Activated CD8-positive, alpha-beta memory T cell treated with anti-CD3 and anti-CD28 coated beads for 48 hours (primary cell): ENCODE measurements around the gene COL27A1.
A peak's percentile ranks its signal among the peaks of the same experiment; 100 is the strongest.

Experiments used
- DNase-seq, 3 experiments: peaks; one replicate each; pipeline ENCODE4 v3.0.0-alpha.2; 2020; ENCODE audit warnings: low read depth in 2 of 3, low spot score in 2 of 3

The COL27A1 gene

DNA sequence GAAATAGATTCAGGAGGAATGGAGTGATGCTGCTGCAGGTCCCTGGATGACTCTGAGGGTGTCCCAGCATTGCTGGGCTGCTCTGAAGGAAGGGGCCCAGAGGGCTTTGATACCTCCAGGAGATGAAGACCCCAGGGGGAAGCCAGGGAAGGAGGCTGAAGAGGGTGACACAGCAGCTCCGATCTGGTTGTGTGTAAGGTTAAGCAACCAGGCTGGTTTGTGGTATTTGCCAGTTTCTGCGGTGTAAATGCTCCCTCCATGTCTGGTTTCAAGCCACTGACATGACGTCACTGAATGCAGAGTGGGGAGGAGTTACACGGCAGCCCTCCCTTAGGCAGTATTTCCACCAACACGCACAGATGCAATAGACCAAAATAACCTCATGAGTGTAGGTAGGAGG lies 127.6 kb downstream of the COL27A1 start:
- no peak for DNase-seq

- DNase-seq = no peak
Measured at GRCh38 chr9:114283551-114284111, 128.3 kb downstream of the COL27A1 start.

DNA sequence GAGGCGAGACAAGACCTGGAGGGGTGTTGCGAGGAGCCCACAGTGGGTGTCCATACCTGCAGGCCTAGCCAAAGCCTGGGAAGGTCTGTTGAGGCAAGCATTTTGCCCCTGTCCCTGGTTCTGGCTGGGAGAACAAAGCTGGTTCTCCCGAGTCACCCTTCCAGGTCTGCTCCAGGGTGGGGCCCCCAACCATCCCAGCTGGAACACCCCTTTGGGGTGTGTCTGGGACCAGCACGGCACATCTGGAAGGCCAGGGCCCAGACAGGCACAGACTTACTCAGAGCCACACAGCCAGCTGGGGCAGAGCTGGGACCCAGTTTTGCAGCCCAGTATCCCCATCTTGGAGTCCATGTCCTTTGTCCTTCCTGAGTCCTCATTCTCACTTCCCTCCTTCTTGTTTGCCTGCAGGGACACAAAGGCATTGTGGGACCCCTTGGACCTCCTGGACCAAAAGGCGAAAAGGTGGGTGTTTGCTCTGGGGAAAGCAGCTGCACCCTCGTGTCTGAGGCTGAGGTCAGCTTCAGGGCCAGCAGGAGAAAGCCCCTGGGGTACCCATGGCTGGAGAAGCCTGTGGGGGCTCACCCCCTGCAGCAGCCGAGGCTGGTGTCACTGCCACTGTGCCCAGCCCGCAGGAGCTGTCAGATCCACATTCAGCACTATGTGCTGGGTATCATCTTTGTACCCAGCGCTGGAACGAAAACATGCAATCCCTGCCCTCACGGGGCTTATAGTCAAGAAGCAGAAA lies 129.2 kb downstream of the COL27A1 start:
- DNase-seq = no peak

DNA sequence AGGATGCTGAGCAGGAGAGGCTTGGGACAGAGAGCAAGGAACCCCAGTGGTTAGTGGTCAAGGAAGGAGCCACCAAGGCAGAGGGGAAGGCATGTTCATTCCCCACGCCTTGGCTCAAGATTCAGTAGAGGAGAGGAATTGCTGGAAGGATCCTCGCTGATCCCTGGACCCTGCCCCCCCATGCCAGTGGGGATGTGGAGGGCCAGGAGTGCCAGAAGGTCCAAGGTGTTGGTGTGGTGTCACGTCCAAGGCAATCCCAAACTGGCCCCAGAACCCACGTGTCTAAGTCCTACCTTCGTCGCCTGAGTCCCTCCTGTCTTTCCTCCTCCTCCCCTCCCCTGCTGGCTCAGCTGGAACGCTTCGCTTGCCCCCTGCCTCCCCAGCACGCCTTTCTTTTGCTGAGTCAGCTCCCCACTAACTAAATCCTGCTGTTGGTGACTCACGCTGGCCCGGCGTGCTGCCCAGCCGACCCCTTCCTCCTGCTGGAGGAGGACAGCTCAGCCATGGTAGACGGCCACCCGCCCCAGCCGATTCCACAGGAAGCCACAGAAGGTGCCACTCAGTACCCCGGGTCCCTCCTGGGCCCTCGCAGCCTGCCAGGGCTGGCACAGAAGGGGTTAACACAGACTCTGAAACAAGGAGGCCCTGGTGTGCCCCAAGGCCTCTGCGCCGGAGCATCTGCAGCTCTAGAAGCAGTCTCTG lies 130.0 kb downstream of the COL27A1 start:
- DNase-seq = no peak

DNA sequence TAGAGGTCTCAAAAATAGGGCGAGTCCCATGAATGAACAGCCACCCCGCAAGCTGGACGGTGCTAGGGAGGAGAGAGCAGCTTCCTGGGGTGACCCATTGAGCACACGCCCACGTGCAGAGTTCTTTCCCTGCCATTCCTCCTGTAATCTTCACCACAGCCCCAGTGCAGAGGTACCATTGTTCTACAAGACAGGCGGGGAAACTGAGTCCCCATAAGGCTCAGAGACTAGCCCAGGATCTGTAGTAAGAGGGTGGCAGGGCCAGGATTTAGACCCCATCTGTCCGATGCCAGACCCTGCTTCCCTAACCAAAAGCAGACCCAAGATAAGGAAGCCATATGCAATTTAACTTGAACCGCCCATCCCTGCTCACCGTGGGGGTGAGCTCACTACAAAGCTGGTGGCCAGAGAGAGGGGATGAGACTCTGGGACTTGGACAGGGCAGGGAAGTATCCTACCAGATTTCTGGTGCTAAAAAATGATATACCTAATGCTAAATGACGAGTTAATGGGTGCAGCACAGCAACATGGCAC lies 130.9 kb downstream of the COL27A1 start:
- no peak for DNase-seq

- no peak for DNase-seq
Measured at GRCh38 chr9:114287001-114287762, 131.8 kb downstream of the COL27A1 start.

- no peak for DNase-seq
Measured at GRCh38 chr9:114287763-114288192, 132.4 kb downstream of the COL27A1 start.

DNA sequence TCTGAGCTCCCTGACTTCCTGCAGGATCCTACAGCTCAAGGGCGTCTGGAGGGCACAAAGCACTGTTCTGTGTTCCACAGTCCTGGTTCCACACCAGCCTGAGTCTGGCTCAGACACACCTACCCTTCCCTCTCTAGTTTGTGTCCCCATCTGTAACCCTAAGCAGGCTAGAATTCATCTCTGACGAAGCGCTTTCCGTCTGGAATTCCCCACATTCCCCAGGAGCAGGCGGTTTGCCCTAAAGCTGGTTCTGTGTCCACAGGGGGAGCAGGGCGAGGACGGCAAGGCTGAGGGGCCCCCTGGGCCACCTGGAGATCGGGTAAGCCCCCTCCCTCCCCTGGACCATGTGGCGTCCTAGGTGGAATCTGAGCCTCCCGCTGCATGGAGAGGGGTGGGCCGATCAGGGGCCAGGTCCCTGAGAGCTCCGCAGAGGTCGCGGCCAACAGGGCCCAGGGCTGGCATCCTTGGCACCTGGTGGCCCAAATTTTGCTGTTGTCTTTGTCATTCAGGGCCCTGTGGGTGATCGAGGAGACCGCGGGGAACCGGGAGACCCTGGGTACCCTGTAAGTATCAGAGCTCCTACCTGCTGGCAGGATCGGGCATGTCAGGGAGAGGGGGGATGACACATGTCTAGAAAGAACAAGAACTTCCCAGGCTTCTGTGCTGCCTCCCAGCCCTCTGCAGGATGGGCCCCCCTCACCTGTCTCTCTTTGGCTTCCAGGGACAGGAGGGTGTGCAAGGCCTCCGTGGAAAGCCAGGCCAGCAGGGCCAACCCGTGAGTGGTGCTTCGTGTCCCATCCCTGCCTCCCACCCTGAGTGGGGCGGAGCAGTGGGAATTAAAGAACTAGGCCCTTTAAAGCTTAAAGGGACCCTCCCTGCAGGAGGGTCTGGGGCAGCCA lies 133.1 kb downstream of the COL27A1 start:
- no peak for DNase-seq

- no peak for DNase-seq
Measured at GRCh38 chr9:114289106-114289505, 133.8 kb downstream of the COL27A1 start.

DNA sequence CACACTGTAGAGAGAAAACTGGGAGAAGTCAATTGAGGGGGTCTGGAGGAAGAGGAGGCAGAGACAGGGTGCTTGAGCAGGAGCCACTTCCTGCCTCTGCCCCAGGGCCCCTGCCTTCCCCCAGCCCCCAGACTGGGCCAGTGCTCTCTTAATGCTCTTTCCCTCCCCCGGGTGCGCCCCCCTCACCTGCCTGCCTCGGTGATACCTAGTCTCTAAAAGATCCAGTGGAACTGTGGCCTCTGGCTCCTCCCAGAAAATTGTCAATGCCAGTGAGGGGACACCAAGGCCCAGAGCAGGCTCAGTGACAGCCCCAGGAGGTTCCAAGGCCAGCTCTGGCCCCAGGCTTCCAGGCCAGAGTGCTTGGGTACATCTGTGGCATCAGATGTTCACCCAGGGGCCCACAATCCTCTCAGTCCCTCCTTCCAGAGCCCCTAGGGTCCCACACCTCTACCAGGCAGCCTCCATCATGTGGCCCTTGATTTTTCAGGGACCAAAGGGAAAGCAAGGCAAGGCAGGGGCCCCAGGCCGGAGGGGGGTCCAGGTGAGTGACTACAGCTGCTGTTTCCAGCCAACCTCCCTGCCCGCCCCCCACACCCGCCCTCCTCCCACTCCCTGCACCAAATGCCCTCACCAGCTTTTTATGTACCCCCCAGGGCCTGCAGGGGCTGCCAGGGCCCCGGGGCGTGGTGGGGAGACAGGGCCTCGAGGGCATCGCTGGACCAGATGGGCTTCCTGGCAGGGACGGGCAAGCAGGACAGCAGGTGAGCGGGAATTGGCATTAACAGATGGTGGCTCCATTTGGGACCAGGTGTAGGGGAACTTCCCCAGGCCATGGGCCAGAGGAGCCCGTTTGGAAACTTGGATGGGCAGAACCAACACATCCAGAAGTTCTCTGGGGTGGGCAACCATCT lies 134.5 kb downstream of the COL27A1 start:
- no peak for DNase-seq

- DNase-seq = no peak
Measured at GRCh38 chr9:114290561-114290986, 135.2 kb downstream of the COL27A1 start.

- DNase-seq = peak; percentile 30 to 80 (median 64)
Measured at GRCh38 chr9:114291064-114291474, 135.7 kb downstream of the COL27A1 start.

DNA sequence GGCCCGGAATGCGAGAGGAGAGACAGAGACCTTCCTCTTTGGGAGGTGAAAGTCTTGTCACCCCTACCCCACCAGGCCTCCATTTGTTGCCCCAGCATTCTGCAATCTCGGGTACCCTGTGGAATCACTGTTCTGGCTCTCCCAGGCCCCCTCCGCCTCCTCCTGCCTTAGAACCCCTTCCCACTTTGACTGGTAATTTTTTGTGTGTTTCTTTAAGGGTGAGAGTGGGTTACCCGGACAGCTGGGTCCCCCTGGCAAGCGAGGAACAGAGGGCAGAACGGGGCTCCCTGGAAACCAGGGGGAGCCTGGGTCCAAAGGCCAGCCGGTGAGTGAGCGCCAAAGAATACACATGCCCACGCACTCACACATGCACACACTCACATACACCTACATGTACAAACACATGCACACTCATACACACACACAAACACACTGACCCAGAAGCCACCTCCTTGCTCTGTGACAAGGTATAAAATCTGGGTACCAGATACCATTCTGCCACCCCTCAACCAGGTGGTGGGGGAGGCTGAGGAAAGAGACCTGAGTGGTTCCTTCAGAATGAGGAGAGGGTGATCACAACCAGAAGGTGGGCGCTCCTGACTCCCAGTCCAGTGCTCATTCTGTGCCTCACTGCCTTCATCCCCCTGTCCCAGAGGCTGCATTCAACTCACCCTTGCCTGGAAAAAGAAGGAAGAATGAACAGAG lies 136.7 kb downstream of the COL27A1 start:
- DNase-seq = no peak

- no peak for DNase-seq
Measured at GRCh38 chr9:114294664-114295063, 139.3 kb downstream of the COL27A1 start.

- no peak for DNase-seq
Measured at GRCh38 chr9:114296338-114296737, 141.0 kb downstream of the COL27A1 start.

- no peak for DNase-seq
Measured at GRCh38 chr9:114299286-114300152, 144.2 kb downstream of the COL27A1 start.

DNA sequence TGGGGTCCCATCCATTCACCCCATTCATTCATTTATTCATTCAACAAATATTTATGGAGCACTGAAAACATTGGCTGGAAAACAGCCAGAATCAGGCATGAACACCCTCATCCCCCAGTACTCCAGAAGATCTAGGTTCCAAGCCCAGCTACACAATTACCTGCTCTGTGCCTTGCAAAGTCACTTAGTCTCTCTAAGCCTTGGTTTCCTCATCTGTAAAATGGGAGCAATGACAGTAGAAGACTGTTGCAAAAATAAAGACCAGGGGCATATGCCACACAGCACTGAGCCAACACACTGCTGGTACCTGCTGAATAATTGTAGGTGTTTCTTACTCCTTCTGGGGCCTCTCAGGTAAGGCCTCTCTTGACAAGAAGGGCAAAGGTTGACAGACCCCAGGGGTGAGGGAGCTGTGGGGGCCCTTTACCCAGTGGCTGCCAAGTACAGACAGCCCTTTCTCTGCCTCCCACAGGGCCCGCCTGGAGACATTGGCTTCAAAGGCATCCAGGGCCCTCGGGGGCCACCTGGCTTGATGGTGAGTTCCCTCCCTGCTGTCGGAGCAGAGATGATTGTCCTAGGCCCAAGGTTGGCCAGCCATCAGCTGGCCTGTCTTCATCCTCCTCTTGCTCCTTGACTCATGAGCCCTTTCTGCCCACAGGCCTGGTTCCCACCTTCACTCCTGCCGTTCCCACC lies 145.0 kb downstream of the COL27A1 start:
- no peak for DNase-seq
